ENCODE data around the gene CDK6. TPM values are rescaled to one million over a fixed set of nuclear protein-coding genes. Genes with fewer than 3 reads are reported as not detected.

The CDK6 gene
- polyA plus RNA-seq, 1 donor, result 22.4 TPM

- Histone ChIP-seq H3K9me3 (ENCODE audit: control insufficient read depth, low read depth, low read length) (no peaks in the 10 kb centered on the region), H3K27ac (ENCODE audit: low read length) (peak overlapping the region; percentile 87), H3K4me3 (ENCODE audit: low read length) (peak overlapping the region; percentile 80), H3K27me3 (ENCODE audit: control insufficient read depth, insufficient read depth, low read length) (no peaks in the 10 kb centered on the region), H3K4me1 (ENCODE audit: control insufficient read depth, insufficient read depth, low read length) (peaks cover 9% of the 10 kb centered on the region), H3K36me3 (ENCODE audit: control insufficient read depth, insufficient read depth, low read length) (peaks cover 2% of the 10 kb centered on the region)
- 60% methylated on average over 4 of the region's 6 CpGs for WGBS (ENCODE audit: insufficient coverage, low lambda C conversion rate)
- no peak for DNase-seq
Observed at GRCh38 chr7:92830532-92831110, 5.8 kb downstream of the CDK6 start.

GRCh38 chr7:92830027-92830426, 6.3 kb downstream of the CDK6 start:
- Histone ChIP-seq H3K27me3 (ENCODE audit: control insufficient read depth, insufficient read depth, low read length) (no peaks in the 10 kb centered on the region), H3K4me3 (ENCODE audit: low read length) (no peak overlapping the region), H3K36me3 (ENCODE audit: control insufficient read depth, insufficient read depth, low read length) (peaks cover 2% of the 10 kb centered on the region), H3K9me3 (ENCODE audit: control insufficient read depth, low read depth, low read length) (no peaks in the 10 kb centered on the region), H3K4me1 (ENCODE audit: control insufficient read depth, insufficient read depth, low read length) (peaks cover 10% of the 10 kb centered on the region), H3K27ac (ENCODE audit: low read length) (no peak overlapping the region)
- no peak for DNase-seq
- WGBS (ENCODE audit: insufficient coverage, low lambda C conversion rate), result 83% methylated on average over 1 of the region's 1 CpG

DNA sequence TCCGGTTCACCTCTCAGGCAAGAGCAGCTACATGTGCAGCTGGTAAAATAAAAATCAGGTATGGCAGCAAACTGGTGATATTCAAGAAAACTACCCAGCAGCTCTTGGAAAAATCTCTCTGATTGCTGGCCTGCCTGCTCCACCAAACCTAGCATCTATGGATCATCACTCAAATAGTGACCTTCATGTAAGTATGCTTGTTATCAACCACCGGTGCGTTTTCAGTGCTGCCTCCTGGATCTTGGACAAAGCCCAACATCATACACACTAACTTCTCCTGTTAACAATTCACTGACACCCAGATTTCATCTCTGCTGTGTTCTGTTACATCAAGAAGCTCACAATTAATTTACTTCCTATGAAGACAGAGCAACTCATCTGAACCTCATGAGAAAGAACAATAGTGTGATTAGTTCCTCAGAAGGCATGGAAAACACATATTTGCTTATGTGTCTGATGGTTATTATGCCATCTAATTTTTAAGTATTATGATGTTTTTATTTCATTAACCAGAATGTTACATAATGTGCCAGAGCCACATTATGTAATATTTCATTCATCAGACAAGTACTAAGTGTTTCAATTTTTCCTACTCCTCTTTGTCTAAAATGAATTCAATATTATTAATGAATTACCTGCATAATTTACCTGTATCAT, 8.8 kb downstream of the CDK6 start:
- no peak for DNase-seq
- Histone ChIP-seq H3K4me1 (ENCODE audit: control insufficient read depth, insufficient read depth, low read length) (peaks cover 10% of the 10 kb centered on the region), H3K4me3 (ENCODE audit: low read length) (no peak overlapping the region), H3K9me3 (ENCODE audit: control insufficient read depth, low read depth, low read length) (no peaks in the 10 kb centered on the region), H3K36me3 (ENCODE audit: control insufficient read depth, insufficient read depth, low read length) (peaks cover 2% of the 10 kb centered on the region), H3K27ac (ENCODE audit: low read length) (no peak overlapping the region), H3K27me3 (ENCODE audit: control insufficient read depth, insufficient read depth, low read length) (no peaks in the 10 kb centered on the region)
- WGBS (ENCODE audit: insufficient coverage, low lambda C conversion rate), result no CpG with 5 or more reads among the region's 3 CpGs

DNA sequence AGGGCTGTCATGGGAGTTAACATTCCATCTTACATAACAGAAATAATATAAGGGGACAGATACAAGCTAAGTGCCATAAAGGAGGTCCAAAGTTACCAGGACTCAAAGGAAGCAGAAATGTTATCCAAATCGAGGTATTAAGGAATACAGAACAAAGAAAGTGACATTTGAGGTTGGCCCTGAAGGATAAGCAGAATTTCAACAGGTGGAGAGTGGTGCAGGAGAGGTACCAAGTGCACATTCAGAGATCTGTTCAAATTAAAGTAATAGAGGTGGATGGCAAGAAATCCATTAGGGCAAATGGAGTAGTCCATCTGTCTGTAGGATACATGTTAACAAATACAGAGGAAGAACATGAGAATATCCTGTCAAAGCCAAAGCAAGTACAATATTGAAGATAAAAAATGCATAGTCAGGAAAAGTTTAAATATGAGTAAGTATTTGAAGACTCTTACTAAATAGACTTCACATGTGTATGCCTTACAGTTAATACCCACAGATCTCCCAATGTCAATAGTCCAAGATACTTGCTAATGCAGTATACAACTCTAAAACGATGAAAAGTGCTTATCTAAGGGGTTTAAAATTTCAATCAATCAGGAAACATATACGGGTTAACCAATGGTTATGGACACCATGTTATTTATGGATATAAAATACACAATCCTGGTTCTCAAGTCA, 10.0 kb downstream of the CDK6 start:
- no peak overlapping the region for H3K27ac ChIP-seq (ENCODE audit: low read length)
- no peaks in the 10 kb centered on the region for H3K9me3 ChIP-seq (ENCODE audit: control insufficient read depth, low read depth, low read length)
- DNase-seq, result no peak
- no peak overlapping the region for H3K4me3 ChIP-seq (ENCODE audit: low read length)
- no peaks in the 10 kb centered on the region for H3K27me3 ChIP-seq (ENCODE audit: control insufficient read depth, insufficient read depth, low read length)
- H3K4me1 ChIP-seq (ENCODE audit: control insufficient read depth, insufficient read depth, low read length), result peaks cover 10% of the 10 kb centered on the region
- 76% methylated on average over 3 of the region's 3 CpGs for WGBS (ENCODE audit: insufficient coverage, low lambda C conversion rate)
- peaks cover 2% of the 10 kb centered on the region for H3K36me3 ChIP-seq (ENCODE audit: control insufficient read depth, insufficient read depth, low read length)

- no peak overlapping the region for H3K4me3 ChIP-seq (ENCODE audit: low read length)
- no peak for DNase-seq
- H3K9me3 ChIP-seq (ENCODE audit: control insufficient read depth, low read depth, low read length), result no peaks in the 10 kb centered on the region
- peaks cover 4% of the 10 kb centered on the region for H3K4me1 ChIP-seq (ENCODE audit: control insufficient read depth, insufficient read depth, low read length)
- 100% methylated on average over 2 of the region's 3 CpGs for WGBS (ENCODE audit: insufficient coverage, low lambda C conversion rate)
- no peak overlapping the region for H3K27ac ChIP-seq (ENCODE audit: low read length)
- H3K27me3 ChIP-seq (ENCODE audit: control insufficient read depth, insufficient read depth, low read length), result no peaks in the 10 kb centered on the region
- peaks cover 2% of the 10 kb centered on the region for H3K36me3 ChIP-seq (ENCODE audit: control insufficient read depth, insufficient read depth, low read length)
Observed at GRCh38 chr7:92824901-92825480, 11.4 kb downstream of the CDK6 start.

DNA sequence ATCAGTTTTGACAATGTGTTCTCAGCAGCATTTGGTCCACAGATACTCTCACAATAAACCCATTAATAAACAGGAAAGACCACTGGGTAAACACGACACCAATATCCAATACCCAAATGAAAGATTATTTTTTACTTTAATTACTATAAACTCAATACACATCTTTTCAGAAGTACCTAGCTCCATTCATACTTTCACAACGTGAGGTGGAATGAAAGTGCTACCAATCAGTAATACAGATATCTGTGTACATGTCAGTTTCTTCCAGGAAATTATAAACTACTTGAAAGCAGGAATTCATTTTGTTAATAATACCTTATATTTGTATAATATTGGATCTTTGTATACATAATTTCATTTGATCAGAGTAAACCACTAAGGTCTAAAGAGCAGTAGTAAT, 11.9 kb downstream of the CDK6 start:
- no peak for DNase-seq
- Histone ChIP-seq H3K4me1 (ENCODE audit: control insufficient read depth, insufficient read depth, low read length) (peaks cover 4% of the 10 kb centered on the region), H3K27ac (ENCODE audit: low read length) (no peak overlapping the region), H3K36me3 (ENCODE audit: control insufficient read depth, insufficient read depth, low read length) (no peaks in the 10 kb centered on the region), H3K9me3 (ENCODE audit: control insufficient read depth, low read depth, low read length) (no peaks in the 10 kb centered on the region), H3K27me3 (ENCODE audit: control insufficient read depth, insufficient read depth, low read length) (no peaks in the 10 kb centered on the region), H3K4me3 (ENCODE audit: low read length) (no peak overlapping the region)
- WGBS (ENCODE audit: insufficient coverage, low lambda C conversion rate), result 56% methylated on average over 2 of the region's 2 CpGs

DNA sequence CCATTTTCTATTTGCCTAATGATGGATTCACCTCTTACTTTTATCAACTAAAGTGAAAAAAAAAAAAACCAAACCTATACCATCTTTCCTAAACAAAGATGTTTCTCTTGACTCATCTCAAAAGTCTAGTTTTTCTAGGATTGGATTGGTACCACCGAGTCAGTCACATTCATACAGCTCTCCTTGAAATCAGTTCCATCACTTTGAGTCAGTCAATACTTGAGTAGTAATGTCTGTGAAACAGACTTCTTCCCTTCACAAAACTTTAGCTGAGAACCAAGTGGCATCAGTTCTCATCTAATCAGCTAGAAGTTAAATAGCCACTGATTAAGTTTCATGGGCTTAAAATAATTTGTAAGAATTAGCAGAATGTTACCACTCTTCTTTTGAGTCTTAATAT, 13.3 kb downstream of the CDK6 start:
- Histone ChIP-seq H3K27me3 (ENCODE audit: control insufficient read depth, insufficient read depth, low read length) (no peaks in the 10 kb centered on the region), H3K9me3 (ENCODE audit: control insufficient read depth, low read depth, low read length) (no peaks in the 10 kb centered on the region), H3K36me3 (ENCODE audit: control insufficient read depth, insufficient read depth, low read length) (no peaks in the 10 kb centered on the region), H3K4me3 (ENCODE audit: low read length) (no peak overlapping the region), H3K4me1 (ENCODE audit: control insufficient read depth, insufficient read depth, low read length) (peaks cover 4% of the 10 kb centered on the region), H3K27ac (ENCODE audit: low read length) (no peak overlapping the region)
- DNase-seq, result no peak
- WGBS (ENCODE audit: insufficient coverage, low lambda C conversion rate), result no CpG with 5 or more reads among the region's 1 CpG

DNA sequence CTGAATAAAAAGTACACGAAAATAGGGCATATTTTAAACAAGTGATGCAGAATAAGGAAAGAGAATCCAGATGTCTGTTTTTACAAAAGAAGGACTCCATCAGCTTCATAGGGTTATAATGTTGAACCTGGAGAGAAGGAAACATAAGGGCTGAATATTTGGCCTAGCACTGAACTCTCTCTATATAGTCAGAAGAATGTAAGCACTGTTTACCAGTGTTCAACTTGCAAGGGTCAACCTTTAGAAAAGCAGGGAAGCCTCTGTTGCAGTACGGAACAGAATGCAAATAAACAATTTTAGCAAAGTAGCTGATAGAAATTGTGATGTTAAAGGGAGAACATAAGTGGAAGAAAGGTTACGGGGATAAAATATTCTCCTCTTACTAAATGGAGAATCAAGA, 16.2 kb downstream of the CDK6 start:
- Histone ChIP-seq H3K27ac (ENCODE audit: low read length) (no peak overlapping the region), H3K9me3 (ENCODE audit: control insufficient read depth, low read depth, low read length) (peaks cover 17% of the 10 kb centered on the region), H3K4me1 (ENCODE audit: control insufficient read depth, insufficient read depth, low read length) (no peaks in the 10 kb centered on the region), H3K36me3 (ENCODE audit: control insufficient read depth, insufficient read depth, low read length) (no peaks in the 10 kb centered on the region), H3K4me3 (ENCODE audit: low read length) (no peak overlapping the region), H3K27me3 (ENCODE audit: control insufficient read depth, insufficient read depth, low read length) (no peaks in the 10 kb centered on the region)
- WGBS (ENCODE audit: insufficient coverage, low lambda C conversion rate), result 90% methylated on average over 2 of the region's 3 CpGs
- no peak for DNase-seq

GRCh38 chr7:92817398-92817797, 19.0 kb downstream of the CDK6 start:
- no peak for DNase-seq
- H3K4me1 ChIP-seq (ENCODE audit: control insufficient read depth, insufficient read depth, low read length), result no peaks in the 10 kb centered on the region
- no peak overlapping the region for H3K27ac ChIP-seq (ENCODE audit: low read length)
- peaks cover 17% of the 10 kb centered on the region for H3K9me3 ChIP-seq (ENCODE audit: control insufficient read depth, low read depth, low read length)
- H3K4me3 ChIP-seq (ENCODE audit: low read length), result no peak overlapping the region
- H3K27me3 ChIP-seq (ENCODE audit: control insufficient read depth, insufficient read depth, low read length), result no peaks in the 10 kb centered on the region
- H3K36me3 ChIP-seq (ENCODE audit: control insufficient read depth, insufficient read depth, low read length), result no peaks in the 10 kb centered on the region

- Histone ChIP-seq H3K4me1 (ENCODE audit: control insufficient read depth, insufficient read depth, low read length) (no peaks in the 10 kb centered on the region), H3K36me3 (ENCODE audit: control insufficient read depth, insufficient read depth, low read length) (no peaks in the 10 kb centered on the region), H3K9me3 (ENCODE audit: control insufficient read depth, low read depth, low read length) (peaks cover 17% of the 10 kb centered on the region), H3K27ac (ENCODE audit: low read length) (no peak overlapping the region), H3K27me3 (ENCODE audit: control insufficient read depth, insufficient read depth, low read length) (no peaks in the 10 kb centered on the region), H3K4me3 (ENCODE audit: low read length) (no peak overlapping the region)
- no peak for DNase-seq
Observed at GRCh38 chr7:92815412-92815811, 21.0 kb downstream of the CDK6 start.

All from large intestine (tissue), 3 donors.